Measurements from ENCODE around the gene PNMA6E. TPM values are rescaled to one million over a fixed set of nuclear protein-coding genes. Genes with fewer than 3 reads are reported as not detected.

The PNMA6E gene
- polyA plus RNA-seq, 2 of the 4 experiments (the other 2 are of a cell fraction) = not detected

DNA sequence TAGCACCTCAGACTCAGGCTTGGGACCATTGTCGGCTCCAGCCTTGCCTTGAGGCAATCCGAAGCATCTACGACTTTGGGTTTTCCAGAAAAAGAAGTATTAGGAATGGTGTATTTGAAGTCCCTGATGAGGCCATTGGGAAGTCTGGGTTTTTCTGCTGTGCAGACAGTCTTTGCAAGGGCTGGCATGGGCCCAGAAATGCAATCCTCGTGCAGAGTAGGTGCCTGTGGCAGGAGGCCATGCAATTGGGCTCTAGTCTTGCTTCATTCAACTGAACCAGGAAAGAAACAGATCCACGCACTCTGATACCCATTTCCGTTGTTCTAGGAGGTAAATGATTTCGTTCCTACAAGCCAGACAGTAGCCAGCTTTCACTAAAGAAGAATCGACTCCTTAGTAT is 22.5 kb upstream of the PNMA6E start:
- no peak for TF ChIP-seq CEBPB (IDR thresholded peaks at IDR 0.05)
- TF ChIP-seq MAFK (IDR thresholded peaks at IDR 0.05; ENCODE audit: partially characterized antibody) = no peak
- TF ChIP-seq ESRRA (IDR thresholded peaks at IDR 0.05; ENCODE audit: borderline replicate concordance, low read length) = no peak
- TF ChIP-seq ZC3H11A (IDR thresholded peaks at IDR 0.05) = no peak
- no peak for TF ChIP-seq POLR2AphosphoS2 (conservative IDR thresholded peaks at IDR 0.05; ENCODE audit: low read length)
- TF ChIP-seq CBX8 (IDR thresholded peaks at IDR 0.05) = no peak
- no peak for TF ChIP-seq HDAC2 (IDR thresholded peaks at IDR 0.05)
- TF ChIP-seq EP300 (IDR thresholded peaks at IDR 0.05) = no peak
- TF ChIP-seq, protein P1, sequence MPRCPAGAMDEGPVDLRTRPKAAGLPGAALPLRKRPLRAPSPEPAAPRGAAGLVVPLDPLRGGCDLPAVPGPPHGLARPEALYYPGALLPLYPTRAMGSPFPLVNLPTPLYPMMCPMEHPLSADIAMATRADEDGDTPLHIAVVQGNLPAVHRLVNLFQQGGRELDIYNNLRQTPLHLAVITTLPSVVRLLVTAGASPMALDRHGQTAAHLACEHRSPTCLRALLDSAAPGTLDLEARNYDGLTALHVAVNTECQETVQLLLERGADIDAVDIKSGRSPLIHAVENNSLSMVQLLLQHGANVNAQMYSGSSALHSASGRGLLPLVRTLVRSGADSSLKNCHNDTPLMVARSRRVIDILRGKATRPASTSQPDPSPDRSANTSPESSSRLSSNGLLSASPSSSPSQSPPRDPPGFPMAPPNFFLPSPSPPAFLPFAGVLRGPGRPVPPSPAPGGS (IDR thresholded peaks at IDR 0.05) = no peak
- TF ChIP-seq, protein P2, sequence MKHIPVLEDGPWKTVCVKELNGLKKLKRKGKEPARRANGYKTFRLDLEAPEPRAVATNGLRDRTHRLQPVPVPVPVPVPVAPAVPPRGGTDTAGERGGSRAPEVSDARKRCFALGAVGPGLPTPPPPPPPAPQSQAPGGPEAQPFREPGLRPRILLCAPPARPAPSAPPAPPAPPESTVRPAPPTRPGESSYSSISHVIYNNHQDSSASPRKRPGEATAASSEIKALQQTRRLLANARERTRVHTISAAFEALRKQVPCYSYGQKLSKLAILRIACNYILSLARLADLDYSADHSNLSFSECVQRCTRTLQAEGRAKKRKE (CRISPR knock-in tag; IDR thresholded peaks at IDR 0.05; ENCODE audit: low read depth) = no peak
- TF ChIP-seq, protein P3, sequence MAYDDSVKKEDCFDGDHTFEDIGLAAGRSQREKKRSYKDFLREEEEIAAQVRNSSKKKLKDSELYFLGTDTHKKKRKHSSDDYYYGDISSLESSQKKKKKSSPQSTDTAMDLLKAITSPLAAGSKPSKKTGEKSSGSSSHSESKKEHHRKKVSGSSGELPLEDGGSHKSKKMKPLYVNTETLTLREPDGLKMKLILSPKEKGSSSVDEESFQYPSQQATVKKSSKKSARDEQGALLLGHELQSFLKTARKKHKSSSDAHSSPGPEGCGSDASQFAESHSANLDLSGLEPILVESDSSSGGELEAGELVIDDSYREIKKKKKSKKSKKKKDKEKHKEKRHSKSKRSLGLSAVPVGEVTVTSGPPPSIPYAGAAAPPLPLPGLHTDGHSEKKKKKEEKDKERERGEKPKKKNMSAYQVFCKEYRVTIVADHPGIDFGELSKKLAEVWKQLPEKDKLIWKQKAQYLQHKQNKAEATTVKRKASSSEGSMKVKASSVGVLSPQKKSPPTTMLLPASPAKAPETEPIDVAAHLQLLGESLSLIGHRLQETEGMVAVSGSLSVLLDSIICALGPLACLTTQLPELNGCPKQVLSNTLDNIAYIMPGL (CRISPR knock-in tag; IDR thresholded peaks at IDR 0.05; ENCODE audit: borderline replicate concordance) = no peak
- FAIRE-seq (no peak), ATAC-seq (no peak), DNase-seq (ENCODE audit: low read depth in 1 of 2, low spot score in 1 of 2) (no peak)
- ChIA-PET CTCF (no interaction called here), POLR2A (no interaction called here)
- Histone ChIP-seq H3K4me3 (no peak overlapping the region), H3K27ac (no peak overlapping the region), H3K4me1 (no peaks in the 10 kb centered on the region), H3K4me2 (no peak overlapping the region), H3K9me3 (no peaks in the 10 kb centered on the region)
- 69% methylated on average over 7 of the region's 8 CpGs for WGBS (ENCODE audit: missing lambda C conversion rate)

DNA sequence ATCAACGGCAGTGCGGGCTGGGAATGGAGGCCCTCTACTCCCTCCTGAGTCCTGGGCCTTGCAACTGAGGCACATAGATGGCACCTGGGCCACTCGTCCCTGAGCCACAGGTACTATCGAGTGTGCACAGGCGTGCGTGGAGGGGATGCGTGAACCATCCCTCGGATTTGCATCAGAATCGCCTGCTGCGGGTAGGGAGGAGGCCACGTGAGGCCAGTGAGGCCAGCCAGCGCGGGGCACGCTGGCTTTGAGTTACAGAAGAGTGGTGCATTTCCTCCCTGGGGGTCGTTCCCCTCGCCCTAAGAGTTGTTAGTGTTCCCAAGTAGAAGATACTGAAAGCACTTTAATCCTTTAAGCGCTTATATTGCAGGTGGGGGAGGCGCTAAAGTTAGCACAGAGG is 20.7 kb upstream of the PNMA6E start:
- H3K4me3 ChIP-seq = no peak overlapping the region
- POLR2A ChIA-PET = no interaction called here
- H3K9me3 ChIP-seq = no peaks in the 10 kb centered on the region
- FAIRE-seq = no peak
- TF ChIP-seq, protein P4, sequence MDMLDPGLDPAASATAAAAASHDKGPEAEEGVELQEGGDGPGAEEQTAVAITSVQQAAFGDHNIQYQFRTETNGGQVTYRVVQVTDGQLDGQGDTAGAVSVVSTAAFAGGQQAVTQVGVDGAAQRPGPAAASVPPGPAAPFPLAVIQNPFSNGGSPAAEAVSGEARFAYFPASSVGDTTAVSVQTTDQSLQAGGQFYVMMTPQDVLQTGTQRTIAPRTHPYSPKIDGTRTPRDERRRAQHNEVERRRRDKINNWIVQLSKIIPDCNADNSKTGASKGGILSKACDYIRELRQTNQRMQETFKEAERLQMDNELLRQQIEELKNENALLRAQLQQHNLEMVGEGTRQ (IDR thresholded peaks at IDR 0.05) = no peak
- TF ChIP-seq ZFP36 (IDR thresholded peaks at IDR 0.05; ENCODE audit: borderline replicate concordance, partially characterized antibody) = no peak
- no peak for TF ChIP-seq MAFK (IDR thresholded peaks at IDR 0.05; ENCODE audit: partially characterized antibody)
- no peak overlapping the region for H3K4me2 ChIP-seq
- H3K27ac ChIP-seq = no peak overlapping the region
- no peaks in the 10 kb centered on the region for H3K4me1 ChIP-seq
- DNase-seq (ENCODE audit: low read depth in 1 of 2, low spot score in 1 of 2) = no peak
- no peak for ATAC-seq
- CTCF ChIA-PET = no interaction called here
- 77% methylated on average over 4 of the region's 18 CpGs for WGBS (ENCODE audit: missing lambda C conversion rate)

DNA sequence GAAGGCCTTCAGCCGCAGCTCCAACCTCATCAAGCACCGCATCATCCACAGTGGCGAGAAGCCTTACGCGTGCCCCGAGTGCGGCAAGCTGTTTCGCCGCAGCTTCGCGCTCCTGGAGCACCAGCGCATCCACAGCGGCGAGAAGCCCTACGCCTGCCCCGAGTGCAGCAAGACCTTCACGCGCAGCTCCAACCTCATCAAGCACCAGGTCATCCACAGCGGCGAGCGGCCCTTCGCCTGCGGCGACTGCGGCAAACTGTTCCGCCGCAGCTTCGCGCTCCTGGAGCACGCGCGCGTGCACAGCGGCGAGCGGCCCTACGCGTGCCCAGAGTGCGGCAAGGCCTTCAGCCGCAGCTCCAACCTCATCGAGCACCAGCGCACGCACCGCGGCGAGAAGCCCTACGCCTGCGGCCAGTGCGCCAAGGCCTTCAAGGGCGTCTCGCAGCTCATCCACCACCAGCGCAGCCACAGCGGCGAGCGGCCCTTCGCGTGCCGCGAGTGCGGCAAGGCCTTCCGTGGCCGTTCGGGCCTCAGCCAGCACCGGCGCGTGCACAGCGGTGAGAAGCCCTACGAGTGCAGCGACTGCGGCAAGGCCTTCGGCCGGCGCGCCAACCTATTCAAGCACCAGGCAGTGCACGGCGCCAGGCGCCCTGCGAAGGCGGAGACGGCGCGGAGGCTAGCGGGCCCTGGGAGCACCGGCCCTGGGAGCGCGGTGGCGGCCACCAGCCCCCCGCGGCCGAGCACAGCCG is 19.9 kb upstream of the PNMA6E start:
- 89% methylated on average over 18 of the region's 91 CpGs for WGBS (ENCODE audit: missing lambda C conversion rate)
- Histone ChIP-seq H3K27ac (no peak overlapping the region), H3K4me1 (no peaks in the 10 kb centered on the region), H3K4me2 (no peak overlapping the region), H3K9me3 (no peaks in the 10 kb centered on the region), H3K4me3 (no peak overlapping the region)
- no peak for DNase-seq (ENCODE audit: low read depth in 1 of 2, low spot score in 1 of 2)
- POLR2A ChIA-PET = no interaction called here
- FAIRE-seq = no peak
- ATAC-seq = no peak
- TF ChIP-seq, protein P1 (IDR thresholded peaks at IDR 0.05) = no peak
- no peak for TF ChIP-seq CBX8 (IDR thresholded peaks at IDR 0.05)
- TF ChIP-seq MAFK (IDR thresholded peaks at IDR 0.05; ENCODE audit: partially characterized antibody) = no peak
- no peak for TF ChIP-seq MAZ (IDR thresholded peaks at IDR 0.05; ENCODE audit: borderline replicate concordance, low read depth, low read length)
- TF ChIP-seq HOXB13 (CRISPR knock-in tag; IDR thresholded peaks at IDR 0.05; ENCODE audit: low read depth) = no peak
- CTCF ChIA-PET = no interaction called here
